Measurements from ENCODE around the gene ITGAV.
"Not testable (repeated sequence)": the region's sequence is repeated elsewhere in the genome, so short reads cannot be mapped to it uniquely, and the experiment has no call there.

The ITGAV gene

GRCh38 chr2:186561467-186562208 lies 28.2 kb upstream of the ITGAV start:
- H3K4me1 ChIP-seq (ENCODE audit: insufficient read depth, low read length) = peaks cover 10% of the 10 kb centered on the region
- H3K36me3 ChIP-seq (ENCODE audit: insufficient read depth, low read length) = no peaks in the 10 kb centered on the region
- H3K9ac ChIP-seq (ENCODE audit: low read depth, low read length) = no peak overlapping the region
- peaks cover 10% of the 10 kb centered on the region; the same call in 1 of the 2 replicates for H3K9me3 ChIP-seq (ENCODE audit: control insufficient read depth, insufficient read depth, low read length)

GRCh38 chr2:186562209-186562578 lies 27.7 kb upstream of the ITGAV start:
- peaks cover 10% of the 10 kb centered on the region; the same call in 1 of the 2 replicates for H3K9me3 ChIP-seq (ENCODE audit: control insufficient read depth, insufficient read depth, low read length)
- H3K36me3 ChIP-seq (ENCODE audit: insufficient read depth, low read length) = no peaks in the 10 kb centered on the region
- H3K4me1 ChIP-seq (ENCODE audit: insufficient read depth, low read length) = peaks cover 10% of the 10 kb centered on the region
- H3K9ac ChIP-seq (ENCODE audit: low read depth, low read length) = no peak overlapping the region

- H3K4me1 ChIP-seq (ENCODE audit: insufficient read depth, low read length); H3K9ac ChIP-seq (ENCODE audit: low read depth, low read length); H3K9me3 ChIP-seq (ENCODE audit: control insufficient read depth, insufficient read depth, low read length); H3K36me3 ChIP-seq (ENCODE audit: insufficient read depth, low read length): not testable (repeated sequence)
These were observed 21.3 kb upstream of the ITGAV start for GRCh38 chr2:186568600-186568999.

- H3K9me3 ChIP-seq (ENCODE audit: control insufficient read depth, insufficient read depth, low read length); H3K36me3 ChIP-seq (ENCODE audit: insufficient read depth, low read length); H3K9ac ChIP-seq (ENCODE audit: low read depth, low read length); H3K4me1 ChIP-seq (ENCODE audit: insufficient read depth, low read length): not testable (repeated sequence)
These were observed 20.7 kb upstream of the ITGAV start for GRCh38 chr2:186569127-186569526.

GRCh38 chr2:186569897-186570296 lies 20.0 kb upstream of the ITGAV start:
- Histone ChIP-seq H3K9me3 (ENCODE audit: control insufficient read depth, insufficient read depth, low read length) (no peaks in the 10 kb centered on the region), H3K4me1 (ENCODE audit: insufficient read depth, low read length) (peaks cover 7% of the 10 kb centered on the region; the same call in 1 of the 2 replicates), H3K9ac (ENCODE audit: low read depth, low read length) (no peak overlapping the region), H3K36me3 (ENCODE audit: insufficient read depth, low read length) (no peaks in the 10 kb centered on the region)

- no peaks in the 10 kb centered on the region for H3K9me3 ChIP-seq (ENCODE audit: control insufficient read depth, insufficient read depth, low read length)
- H3K36me3 ChIP-seq (ENCODE audit: insufficient read depth, low read length) = no peaks in the 10 kb centered on the region
- peaks cover 11% of the 10 kb centered on the region for H3K4me1 ChIP-seq (ENCODE audit: insufficient read depth, low read length)
- no peak overlapping the region for H3K9ac ChIP-seq (ENCODE audit: low read depth, low read length)
These were observed 19.3 kb upstream of the ITGAV start for GRCh38 chr2:186570604-186571003.

GRCh38 chr2:186572705-186573104 lies 17.2 kb upstream of the ITGAV start:
- no peaks in the 10 kb centered on the region for H3K9me3 ChIP-seq (ENCODE audit: control insufficient read depth, insufficient read depth, low read length)
- H3K9ac ChIP-seq (ENCODE audit: low read depth, low read length) = no peak overlapping the region
- H3K36me3 ChIP-seq (ENCODE audit: insufficient read depth, low read length) = no peaks in the 10 kb centered on the region
- H3K4me1 ChIP-seq (ENCODE audit: insufficient read depth, low read length) = peaks cover 14% of the 10 kb centered on the region

- Histone ChIP-seq H3K36me3 (ENCODE audit: insufficient read depth, low read length) (no peaks in the 10 kb centered on the region), H3K9ac (ENCODE audit: low read depth, low read length) (no peak overlapping the region), H3K9me3 (ENCODE audit: control insufficient read depth, insufficient read depth, low read length) (no peaks in the 10 kb centered on the region), H3K4me1 (ENCODE audit: insufficient read depth, low read length) (peaks cover 14% of the 10 kb centered on the region)
These were observed 16.3 kb upstream of the ITGAV start for GRCh38 chr2:186573531-186573930.

GRCh38 chr2:186575302-186575701 lies 14.6 kb upstream of the ITGAV start:
- H3K4me1 ChIP-seq (ENCODE audit: insufficient read depth, low read length) = peaks cover 13% of the 10 kb centered on the region
- H3K9me3 ChIP-seq (ENCODE audit: control insufficient read depth, insufficient read depth, low read length) = no peaks in the 10 kb centered on the region
- H3K36me3 ChIP-seq (ENCODE audit: insufficient read depth, low read length) = no peaks in the 10 kb centered on the region
- H3K9ac ChIP-seq (ENCODE audit: low read depth, low read length) = no peak overlapping the region

- H3K36me3 ChIP-seq (ENCODE audit: insufficient read depth, low read length) = no peaks in the 10 kb centered on the region
- H3K9ac ChIP-seq (ENCODE audit: low read depth, low read length) = no peak overlapping the region
- H3K9me3 ChIP-seq (ENCODE audit: control insufficient read depth, insufficient read depth, low read length) = no peaks in the 10 kb centered on the region
- peaks cover 10% of the 10 kb centered on the region for H3K4me1 ChIP-seq (ENCODE audit: insufficient read depth, low read length)
These were observed 14.0 kb upstream of the ITGAV start for GRCh38 chr2:186575856-186576255.

- Histone ChIP-seq H3K36me3 (ENCODE audit: insufficient read depth, low read length) (no peaks in the 10 kb centered on the region), H3K9ac (ENCODE audit: low read depth, low read length) (no peak overlapping the region), H3K9me3 (ENCODE audit: control insufficient read depth, insufficient read depth, low read length) (no peaks in the 10 kb centered on the region), H3K4me1 (ENCODE audit: insufficient read depth, low read length) (peaks cover 7% of the 10 kb centered on the region)
These were observed 13.2 kb upstream of the ITGAV start for GRCh38 chr2:186576614-186577013.

- Histone ChIP-seq H3K9me3 (ENCODE audit: control insufficient read depth, insufficient read depth, low read length) (no peaks in the 10 kb centered on the region), H3K9ac (ENCODE audit: low read depth, low read length) (no peak overlapping the region), H3K36me3 (ENCODE audit: insufficient read depth, low read length) (no peaks in the 10 kb centered on the region), H3K4me1 (ENCODE audit: insufficient read depth, low read length) (peaks cover 4% of the 10 kb centered on the region)
These were observed 7.2 kb upstream of the ITGAV start for GRCh38 chr2:186582698-186583097.

- peaks cover 4% of the 10 kb centered on the region for H3K4me1 ChIP-seq (ENCODE audit: insufficient read depth, low read length)
- no peak overlapping the region for H3K9ac ChIP-seq (ENCODE audit: low read depth, low read length)
- H3K9me3 ChIP-seq (ENCODE audit: control insufficient read depth, insufficient read depth, low read length) = no peaks in the 10 kb centered on the region
- H3K36me3 ChIP-seq (ENCODE audit: insufficient read depth, low read length) = no peaks in the 10 kb centered on the region
These were observed 5.8 kb upstream of the ITGAV start for GRCh38 chr2:186584053-186584452.

GRCh38 chr2:186588421-186588820 lies 1.4 kb upstream of the ITGAV start:
- no peaks in the 10 kb centered on the region for H3K9me3 ChIP-seq (ENCODE audit: control insufficient read depth, insufficient read depth, low read length)
- H3K9ac ChIP-seq (ENCODE audit: low read depth, low read length) = no peak overlapping the region
- H3K36me3 ChIP-seq (ENCODE audit: insufficient read depth, low read length) = no peaks in the 10 kb centered on the region
- peaks cover 8% of the 10 kb centered on the region for H3K4me1 ChIP-seq (ENCODE audit: insufficient read depth, low read length)

- H3K9ac ChIP-seq (ENCODE audit: low read depth, low read length) = peak overlapping the region; percentile 98
- no peaks in the 10 kb centered on the region for H3K36me3 ChIP-seq (ENCODE audit: insufficient read depth, low read length)
- no peaks in the 10 kb centered on the region for H3K9me3 ChIP-seq (ENCODE audit: control insufficient read depth, insufficient read depth, low read length)
- peaks cover 8% of the 10 kb centered on the region for H3K4me1 ChIP-seq (ENCODE audit: insufficient read depth, low read length)
These were observed 780 bp upstream of the ITGAV start for GRCh38 chr2:186588940-186589611.
